Measurements from ENCODE around the gene ITIH3. TPM values are rescaled to one million over a fixed set of nuclear protein-coding genes. Genes with fewer than 3 reads are reported as not detected.
A peak's percentile ranks its signal among the peaks of the same experiment; 100 is the strongest.

ITIH3 gene
- total and polyA plus RNA-seq, 2 donors from 2014 or later: 2.1 to 2.3 TPM

DNA sequence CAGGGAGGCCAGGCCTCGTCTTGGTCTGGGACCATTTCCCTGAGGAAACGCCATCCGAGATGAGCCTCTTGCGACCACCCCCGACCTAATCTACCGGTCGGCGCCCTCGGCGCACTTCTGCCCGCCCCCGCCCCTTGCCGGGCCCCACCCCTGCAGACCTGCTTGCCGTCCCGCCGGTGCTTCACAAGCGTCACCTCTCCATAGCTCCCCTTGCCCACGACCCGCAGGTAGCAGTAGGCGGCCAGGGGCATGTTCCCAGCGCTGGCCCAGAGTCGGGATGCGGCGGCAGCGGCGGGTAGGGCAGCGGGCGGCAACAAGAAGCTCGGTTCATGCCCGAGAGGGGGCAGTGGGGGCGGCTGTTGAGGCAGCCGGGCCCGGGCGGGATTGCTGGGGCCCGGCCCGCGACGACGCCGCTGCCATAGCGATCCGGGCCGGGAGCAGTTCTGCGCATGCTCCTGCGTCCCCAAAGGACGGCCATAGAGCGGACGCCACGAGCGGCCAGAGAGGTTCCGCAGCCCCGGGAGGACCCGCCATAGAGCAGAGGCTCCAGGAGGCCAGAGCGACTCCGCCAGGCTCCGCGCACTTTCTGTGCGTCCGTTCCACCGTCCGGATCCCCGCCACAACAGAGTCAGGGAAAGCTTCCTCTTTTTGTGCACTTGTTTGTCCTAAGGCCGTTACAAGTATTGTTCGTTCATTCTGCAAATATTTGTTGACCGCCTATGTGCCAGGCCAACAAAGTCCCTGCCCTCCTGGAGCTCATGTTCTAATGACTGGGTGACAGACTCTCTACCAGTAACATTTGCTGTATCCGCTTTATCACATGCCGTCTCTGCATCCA is 23.9 kb upstream of the ITIH3 start, which contains the start of gene NEK4:
TSS of gene NEK4 (minus strand) at position 445 of the 838 bp plus-strand sequence. CDS start at position 251, 194 bp downstream.
- H3K27ac ChIP-seq (ENCODE audit: low read depth in 2 of 2, low read length in 2 of 2): peak within 1 kb of the TSS; percentile 69 to 72
- H3K9ac ChIP-seq (ENCODE audit: low read length in 3 of 3): peak within 1 kb of the TSS; percentile 57 to 94 (median 91)
- peaks cover 0 to 5% (median 3%) of the 10 kb centered on the region in 3 donors for H3K4me1 ChIP-seq (ENCODE audit: control insufficient read depth in 2 of 3, insufficient read depth in 2 of 3, low read depth in 1 of 3, low read length in 3 of 3)
- H3K27me3 ChIP-seq (ENCODE audit: control insufficient read depth, insufficient read depth, low read length): no peaks in the 10 kb centered on the region
- DNase-seq: peak; percentile 94 to 98 (median 97)
- no peaks in the 10 kb centered on the region for H3K9me3 ChIP-seq (ENCODE audit: control insufficient read depth in 2 of 3, insufficient read depth in 1 of 3, low read length in 3 of 3)
- TF ChIP-seq, protein P1, sequence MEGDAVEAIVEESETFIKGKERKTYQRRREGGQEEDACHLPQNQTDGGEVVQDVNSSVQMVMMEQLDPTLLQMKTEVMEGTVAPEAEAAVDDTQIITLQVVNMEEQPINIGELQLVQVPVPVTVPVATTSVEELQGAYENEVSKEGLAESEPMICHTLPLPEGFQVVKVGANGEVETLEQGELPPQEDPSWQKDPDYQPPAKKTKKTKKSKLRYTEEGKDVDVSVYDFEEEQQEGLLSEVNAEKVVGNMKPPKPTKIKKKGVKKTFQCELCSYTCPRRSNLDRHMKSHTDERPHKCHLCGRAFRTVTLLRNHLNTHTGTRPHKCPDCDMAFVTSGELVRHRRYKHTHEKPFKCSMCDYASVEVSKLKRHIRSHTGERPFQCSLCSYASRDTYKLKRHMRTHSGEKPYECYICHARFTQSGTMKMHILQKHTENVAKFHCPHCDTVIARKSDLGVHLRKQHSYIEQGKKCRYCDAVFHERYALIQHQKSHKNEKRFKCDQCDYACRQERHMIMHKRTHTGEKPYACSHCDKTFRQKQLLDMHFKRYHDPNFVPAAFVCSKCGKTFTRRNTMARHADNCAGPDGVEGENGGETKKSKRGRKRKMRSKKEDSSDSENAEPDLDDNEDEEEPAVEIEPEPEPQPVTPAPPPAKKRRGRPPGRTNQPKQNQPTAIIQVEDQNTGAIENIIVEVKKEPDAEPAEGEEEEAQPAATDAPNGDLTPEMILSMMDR (IDR thresholded peaks at IDR 0.05; ENCODE audit: borderline replicate concordance, extremely low read depth, insufficient read depth): no peak
- intact Hi-C loops (cut with DNase I): no loop called here
- peaks cover 0 to 5% (median 4%) of the 10 kb centered on the region in 3 donors for H3K36me3 ChIP-seq (ENCODE audit: control insufficient read depth in 2 of 3, insufficient read depth in 3 of 3, low read length in 3 of 3)
- FAIRE-seq: no peak
- H3K4me3 ChIP-seq (ENCODE audit: low read length in 3 of 3): peak within 1 kb of the TSS; percentile 84 to 100 (median 98)

DNA sequence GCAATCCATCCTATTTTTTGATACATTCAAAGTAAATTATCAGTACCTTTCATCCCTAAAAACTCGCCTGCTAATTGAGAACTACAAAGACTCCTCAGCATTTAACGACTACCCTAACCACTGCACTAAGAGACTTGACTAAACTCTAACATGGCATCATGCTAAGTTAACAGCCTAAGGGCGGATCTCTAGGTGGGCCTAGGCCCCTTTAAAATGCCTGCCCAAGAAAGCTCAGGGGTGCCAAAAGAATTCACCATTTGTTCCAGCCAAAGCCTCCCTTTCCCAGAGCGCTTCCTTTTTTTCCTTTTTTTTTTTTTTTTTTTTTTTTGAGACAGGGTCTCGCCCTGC is 23.3 kb upstream of the ITIH3 start:
- FAIRE-seq: no peak
- TF ChIP-seq, protein P1 (IDR thresholded peaks at IDR 0.05; ENCODE audit: borderline replicate concordance, extremely low read depth, insufficient read depth): no peak
- peaks cover 0 to 5% (median 3%) of the 10 kb centered on the region in 3 donors for H3K4me1 ChIP-seq (ENCODE audit: control insufficient read depth in 2 of 3, insufficient read depth in 2 of 3, low read depth in 1 of 3, low read length in 3 of 3)
- peaks cover 0 to 2% (median 0%) of the 10 kb centered on the region in 3 donors for H3K36me3 ChIP-seq (ENCODE audit: control insufficient read depth in 2 of 3, insufficient read depth in 3 of 3, low read length in 3 of 3)
- no peaks in the 10 kb centered on the region for H3K9me3 ChIP-seq (ENCODE audit: control insufficient read depth in 2 of 3, insufficient read depth in 1 of 3, low read length in 3 of 3)
- H3K9ac ChIP-seq (ENCODE audit: low read length in 3 of 3): peak overlapping the region; percentile 55 to 94 (median 91)
- intact Hi-C loops (cut with DNase I): no loop called here
- H3K27ac ChIP-seq (ENCODE audit: low read depth in 2 of 2, low read length in 2 of 2): peak overlapping the region; percentile 69 to 72
- H3K27me3 ChIP-seq (ENCODE audit: control insufficient read depth, insufficient read depth, low read length): no peaks in the 10 kb centered on the region
- H3K4me3 ChIP-seq (ENCODE audit: low read length in 3 of 3): peak overlapping the region; percentile 84 to 100 (median 98)
- DNase-seq: peak in 1 of 5 donors; percentile 31

DNA sequence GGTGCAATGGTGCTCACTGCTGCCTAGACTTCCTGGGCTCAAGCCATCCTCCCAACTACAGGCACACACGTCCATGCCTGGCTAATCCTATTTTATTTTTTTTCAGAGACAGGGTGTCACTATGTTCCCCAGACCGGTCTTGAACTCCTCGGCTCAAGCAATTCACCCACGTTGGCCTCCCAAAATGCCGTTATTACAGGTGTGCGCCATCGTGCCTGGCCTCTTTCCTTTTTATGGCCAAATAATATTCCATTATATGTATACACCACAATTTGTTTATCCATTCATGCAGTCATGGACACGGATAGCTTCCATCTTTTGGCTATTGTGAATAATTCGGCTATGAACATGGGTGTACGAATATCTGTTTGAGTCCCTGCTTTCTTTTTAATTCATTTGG is 22.9 kb upstream of the ITIH3 start:
- DNase-seq (peak in 1 of 5 donors; percentile 39), FAIRE-seq (no peak)
- Histone ChIP-seq H3K9ac (ENCODE audit: low read length in 3 of 3) (no peak overlapping the region), H3K36me3 (ENCODE audit: control insufficient read depth in 2 of 3, insufficient read depth in 3 of 3, low read length in 3 of 3) (peaks cover 0 to 2% (median 0%) of the 10 kb centered on the region in 3 donors), H3K27me3 (ENCODE audit: control insufficient read depth, insufficient read depth, low read length) (no peaks in the 10 kb centered on the region), H3K27ac (ENCODE audit: low read depth in 2 of 2, low read length in 2 of 2) (no peak overlapping the region), H3K4me1 (ENCODE audit: control insufficient read depth in 2 of 3, insufficient read depth in 2 of 3, low read depth in 1 of 3, low read length in 3 of 3) (peaks cover 0 to 5% (median 3%) of the 10 kb centered on the region in 3 donors), H3K4me3 (ENCODE audit: low read length in 3 of 3) (peak overlapping the region in 1 of 3 donors; percentile 98), H3K9me3 (ENCODE audit: control insufficient read depth in 2 of 3, insufficient read depth in 1 of 3, low read length in 3 of 3) (no peaks in the 10 kb centered on the region)
- intact Hi-C loops (cut with DNase I): no loop called here
- TF ChIP-seq, protein P1 (IDR thresholded peaks at IDR 0.05; ENCODE audit: borderline replicate concordance, extremely low read depth, insufficient read depth): no peak
